ENCODE measurements around the gene ITSN1.

DNA sequence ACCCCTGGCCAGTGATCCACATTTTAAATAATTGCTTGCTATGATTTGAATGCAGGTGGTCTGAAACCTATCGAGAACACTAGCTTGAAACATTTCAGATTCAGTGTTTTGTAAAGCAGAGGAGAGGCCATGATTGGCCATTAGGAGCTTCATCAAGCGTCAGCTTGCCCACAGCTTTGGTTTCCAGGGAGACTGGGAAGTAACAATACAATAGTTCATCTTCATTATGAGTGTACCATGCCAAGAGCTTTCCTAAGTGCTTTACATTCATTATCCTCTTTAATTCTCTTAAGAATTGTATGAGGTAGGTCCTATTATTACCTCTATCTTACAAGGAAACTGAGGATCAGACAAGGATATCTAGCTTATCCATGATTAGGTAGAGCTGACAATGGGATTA, 301.0 kb downstream of the ITSN1 start:
- TF ChIP-seq, protein P1, sequence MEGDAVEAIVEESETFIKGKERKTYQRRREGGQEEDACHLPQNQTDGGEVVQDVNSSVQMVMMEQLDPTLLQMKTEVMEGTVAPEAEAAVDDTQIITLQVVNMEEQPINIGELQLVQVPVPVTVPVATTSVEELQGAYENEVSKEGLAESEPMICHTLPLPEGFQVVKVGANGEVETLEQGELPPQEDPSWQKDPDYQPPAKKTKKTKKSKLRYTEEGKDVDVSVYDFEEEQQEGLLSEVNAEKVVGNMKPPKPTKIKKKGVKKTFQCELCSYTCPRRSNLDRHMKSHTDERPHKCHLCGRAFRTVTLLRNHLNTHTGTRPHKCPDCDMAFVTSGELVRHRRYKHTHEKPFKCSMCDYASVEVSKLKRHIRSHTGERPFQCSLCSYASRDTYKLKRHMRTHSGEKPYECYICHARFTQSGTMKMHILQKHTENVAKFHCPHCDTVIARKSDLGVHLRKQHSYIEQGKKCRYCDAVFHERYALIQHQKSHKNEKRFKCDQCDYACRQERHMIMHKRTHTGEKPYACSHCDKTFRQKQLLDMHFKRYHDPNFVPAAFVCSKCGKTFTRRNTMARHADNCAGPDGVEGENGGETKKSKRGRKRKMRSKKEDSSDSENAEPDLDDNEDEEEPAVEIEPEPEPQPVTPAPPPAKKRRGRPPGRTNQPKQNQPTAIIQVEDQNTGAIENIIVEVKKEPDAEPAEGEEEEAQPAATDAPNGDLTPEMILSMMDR (IDR thresholded peaks at IDR 0.05): no peak
- no peak for TF ChIP-seq POLR2A (IDR thresholded peaks at IDR 0.05)
